Astrocyte of the spinal cord (primary cell): ENCODE measurements around the gene CTNS.
A peak's percentile ranks its signal among the peaks of the same experiment; 100 is the strongest.

Experiments used
- DNase-seq: peaks from one replicate; pipeline ENCODE4 v3.0.0; 2011; ENCODE audit warnings: low read depth, low spot score
- H3K4me3 ChIP-seq: 2 replicates; pipeline ENCODE4 v1.5.1; 2011; ENCODE audit warnings: low read depth, mild to moderate bottlenecking, low read length, moderate library complexity
- CTCF ChIP-seq: IDR thresholded peaks from 2 replicates; pipeline ENCODE4 v1.5.1; 2012; ENCODE audit warnings: low read depth, mild to moderate bottlenecking, low read length, inconsistent platforms
- in situ Hi-C: cut with HindIII; loops from 2 replicates; pipeline ENCODE4 v1.10.0; 2017; ENCODE audit warnings: low sequenced_read_pairs

Gene CTNS

DNA sequence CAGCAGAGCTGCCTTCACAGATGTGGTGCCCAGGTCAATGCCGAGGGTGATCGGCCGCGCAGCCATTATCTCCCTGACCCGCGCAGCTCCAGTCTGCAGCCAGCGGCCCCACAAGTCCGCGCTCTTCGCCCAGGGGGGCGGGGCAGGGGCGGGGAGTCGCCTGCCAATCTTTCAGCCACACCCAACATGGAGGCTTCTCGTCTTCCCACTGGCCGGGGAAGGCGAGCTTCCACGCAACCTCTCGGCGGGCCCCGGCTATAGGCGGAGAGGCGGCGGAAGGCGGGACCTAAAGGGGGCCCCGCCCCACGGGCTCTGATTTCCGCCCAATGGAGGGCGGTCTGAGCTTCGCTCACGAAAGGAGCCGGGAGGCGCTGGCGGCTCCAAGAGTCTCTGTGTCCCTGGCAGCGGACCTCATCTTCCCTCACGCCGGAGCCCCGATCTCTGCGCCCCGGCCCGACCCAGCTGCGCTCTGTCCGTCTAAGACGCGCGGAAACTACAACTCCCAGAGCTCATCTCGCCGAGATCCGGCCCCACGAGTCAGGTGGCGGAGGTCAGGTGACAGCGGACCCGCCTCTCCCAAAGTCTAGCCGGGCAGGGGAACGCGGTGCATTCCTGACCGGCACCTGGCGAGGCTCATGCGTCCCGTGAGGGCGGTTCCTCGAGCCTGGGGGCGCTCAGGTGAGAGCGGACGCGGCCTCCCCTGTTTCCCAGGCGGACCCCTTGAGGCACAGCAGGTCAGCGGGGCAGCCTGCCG, at the start of gene CTNS, which contains the start of gene SHPK:
Gene CTNS (plus strand): TSS at position 607 of the 754 bp plus-strand sequence. CDS start 3,447 bp downstream, outside the sequence.
Gene SHPK (minus strand): TSS at position 97 of the 754 bp plus-strand sequence. CDS start 31 bp downstream, at position 66.
- in situ Hi-C loops, result no loop called here
- peak; percentile 98 for DNase-seq
- H3K4me3 ChIP-seq, result peak within 1 kb of the TSS; percentile 76

GRCh38 chr17:3589784-3590183, 46.8 kb upstream of the CTNS start:
- no peak for DNase-seq
- H3K4me3 ChIP-seq, result no peak overlapping the region
- TF ChIP-seq CTCF, result no peak
- in situ Hi-C loops, result no loop called here

More for the DNA sequence above, at the start of gene CTNS, which contains the start of gene SHPK:
- no peak for TF ChIP-seq CTCF

GRCh38 chr17:3590231-3590630, 46.3 kb upstream of the CTNS start:
- TF ChIP-seq CTCF, result no peak
- no peak for DNase-seq
- in situ Hi-C loops, result no loop called here
- H3K4me3 ChIP-seq, result no peak overlapping the region

- in situ Hi-C loops, result no loop called here
- no peak overlapping the region for H3K4me3 ChIP-seq
- no peak for TF ChIP-seq CTCF
- no peak for DNase-seq
These were observed 45.8 kb upstream of the CTNS start for GRCh38 chr17:3590768-3591167.

DNA sequence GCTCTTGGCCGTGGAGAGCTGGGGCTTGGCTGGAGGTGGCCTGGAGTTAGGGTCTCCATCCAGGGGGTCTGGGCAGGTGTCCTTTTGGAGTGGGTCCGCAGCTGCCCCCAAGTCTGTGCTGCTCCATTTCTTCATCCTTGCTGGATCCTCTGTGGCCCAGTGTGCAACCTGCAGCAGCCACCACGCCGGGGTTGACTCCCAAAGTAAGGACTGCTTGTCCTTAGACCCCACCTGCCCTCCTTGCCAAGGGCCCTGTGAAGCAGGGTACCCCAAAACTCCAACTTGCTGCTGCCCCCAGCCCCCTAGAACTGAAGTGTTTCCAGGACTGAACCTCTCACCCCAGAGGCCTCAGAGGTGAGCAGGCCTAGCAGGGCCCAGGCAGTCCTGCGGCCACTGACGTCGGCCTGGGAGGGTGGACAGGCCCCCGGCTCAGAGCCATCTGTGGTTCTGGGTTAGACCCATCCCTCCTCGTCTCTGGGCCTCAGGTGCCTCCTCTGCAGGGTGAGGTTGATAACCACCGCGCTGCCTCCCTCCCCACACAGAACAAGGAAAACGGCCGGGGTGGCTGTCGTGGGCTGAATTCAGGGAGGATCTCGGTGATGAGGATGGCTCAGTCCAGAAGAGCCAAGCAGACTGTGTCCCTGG, 44.2 kb upstream of the CTNS start:
- DNase-seq, result no peak
- in situ Hi-C loops, result no loop called here
- H3K4me3 ChIP-seq, result no peak overlapping the region
- no peak for TF ChIP-seq CTCF

- in situ Hi-C loops, result no loop called here
- no peak for TF ChIP-seq CTCF
These were observed 43.2 kb upstream of the CTNS start for GRCh38 chr17:3593384-3593783.

More at GRCh38 chr17:3593384-3593783, 43.2 kb upstream of the CTNS start:
- no peak for DNase-seq
- no peak overlapping the region for H3K4me3 ChIP-seq
